Neural crest cell (in vitro differentiated cells): ENCODE data around the gene TNIK. TPM values are rescaled to one million over a fixed set of nuclear protein-coding genes. Genes with fewer than 3 reads are reported as not detected.

Source experiments
- DNase-seq: peaks from one replicate; pipeline ENCODE4 v3.0.0; 2021; ENCODE audit warnings: low read depth, mixed read lengths, low spot score
- H3K27ac Mint-ChIP-seq: one replicate; pipeline ENCODE4 v1.8.0; 2021; ENCODE audit warnings: mild to moderate bottlenecking, mixed read lengths; ENCODE audit not compliant: unreplicated experiment
- H3K27me3 Mint-ChIP-seq: 2 replicates; pipeline ENCODE4 v1.8.0; 2021; ENCODE audit warnings: low read depth, mild to moderate bottlenecking, mixed read lengths
- H3K36me3 Mint-ChIP-seq: 2 replicates; pipeline ENCODE4 v1.8.0; 2021; ENCODE audit warnings: low read depth, mild to moderate bottlenecking, mixed read lengths
- H3K4me1 Mint-ChIP-seq: 2 replicates; pipeline ENCODE4 v1.8.0; 2021; ENCODE audit warnings: mixed read lengths
- H3K4me3 Mint-ChIP-seq: one replicate; pipeline ENCODE4 v1.8.0; 2021; ENCODE audit warnings: mild to moderate bottlenecking, mixed read lengths
- H3K9me3 Mint-ChIP-seq: 2 replicates; pipeline ENCODE4 v1.8.0; 2021; ENCODE audit warnings: mixed read lengths
- total RNA-seq: library from RNA; stranded (reverse); gene quantifications from 2 replicates; pipeline ENCODE4 v1.2.1, GENCODE V29; 2021
- TF ChIP-seq, protein P1 (sequence below): fragments of 200-600 bp; sonication (generic); conservative IDR thresholded peaks from 2 replicates; pipeline ENCODE4 v1.5.0; 2021; ENCODE audit warnings: antibody characterized with exemption, mild to moderate bottlenecking

The TNIK gene
- total RNA-seq, 1 donor from 2014 or later, result 32.3 TPM

DNA sequence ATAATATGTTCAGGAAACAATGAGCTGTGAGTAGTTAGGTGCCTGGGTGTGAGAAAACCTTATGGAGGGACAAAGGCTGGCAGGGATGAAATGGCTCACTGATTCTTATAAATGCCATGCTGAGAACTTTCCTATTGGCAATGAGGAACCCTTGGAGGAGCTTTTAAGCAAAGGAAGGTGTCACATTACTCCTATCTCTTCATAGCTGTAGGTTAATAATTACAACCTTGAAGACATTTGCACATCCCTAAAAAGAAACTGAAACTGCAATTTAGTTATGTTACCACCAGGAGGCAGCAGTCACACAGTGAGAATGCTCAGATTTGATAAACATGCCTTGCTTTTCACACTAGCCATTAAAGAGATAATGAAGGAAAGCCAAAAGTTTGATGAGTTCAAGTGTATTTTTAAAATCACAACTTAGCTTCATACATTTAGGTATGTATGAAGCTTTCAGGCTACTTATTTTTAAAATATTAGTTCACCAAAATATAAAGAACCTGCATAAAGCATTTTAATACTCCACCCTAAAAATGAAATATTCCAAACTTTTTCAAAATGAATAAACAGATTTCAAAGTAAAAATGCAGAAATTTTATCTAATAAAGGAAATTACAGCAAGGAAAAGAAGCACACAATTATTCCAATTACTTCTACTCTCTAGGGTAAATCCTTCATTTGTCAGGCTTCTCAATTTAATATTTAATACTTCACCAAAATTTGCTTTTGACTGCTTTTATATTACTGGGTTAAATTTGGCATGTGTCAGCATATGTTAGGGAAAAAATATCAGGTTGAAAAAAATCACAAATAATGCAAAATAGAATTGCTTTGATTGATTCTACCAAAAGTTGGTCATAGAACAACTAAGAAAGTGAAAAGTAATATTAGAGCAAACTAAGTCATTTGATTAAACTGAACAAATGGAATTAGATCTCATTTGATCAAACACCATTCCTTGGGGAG, 296.8 kb downstream of the TNIK start:
- Mint-ChIP-seq H3K36me3 (peaks cover 50% of the 10 kb centered on the region), H3K4me1 (peaks cover 47% of the 10 kb centered on the region), H3K9me3 (peaks cover 10% of the 10 kb centered on the region), H3K27ac (no peak overlapping the region), H3K4me3 (no peak overlapping the region), H3K27me3 (no peaks in the 10 kb centered on the region)
- TF ChIP-seq, protein P1, sequence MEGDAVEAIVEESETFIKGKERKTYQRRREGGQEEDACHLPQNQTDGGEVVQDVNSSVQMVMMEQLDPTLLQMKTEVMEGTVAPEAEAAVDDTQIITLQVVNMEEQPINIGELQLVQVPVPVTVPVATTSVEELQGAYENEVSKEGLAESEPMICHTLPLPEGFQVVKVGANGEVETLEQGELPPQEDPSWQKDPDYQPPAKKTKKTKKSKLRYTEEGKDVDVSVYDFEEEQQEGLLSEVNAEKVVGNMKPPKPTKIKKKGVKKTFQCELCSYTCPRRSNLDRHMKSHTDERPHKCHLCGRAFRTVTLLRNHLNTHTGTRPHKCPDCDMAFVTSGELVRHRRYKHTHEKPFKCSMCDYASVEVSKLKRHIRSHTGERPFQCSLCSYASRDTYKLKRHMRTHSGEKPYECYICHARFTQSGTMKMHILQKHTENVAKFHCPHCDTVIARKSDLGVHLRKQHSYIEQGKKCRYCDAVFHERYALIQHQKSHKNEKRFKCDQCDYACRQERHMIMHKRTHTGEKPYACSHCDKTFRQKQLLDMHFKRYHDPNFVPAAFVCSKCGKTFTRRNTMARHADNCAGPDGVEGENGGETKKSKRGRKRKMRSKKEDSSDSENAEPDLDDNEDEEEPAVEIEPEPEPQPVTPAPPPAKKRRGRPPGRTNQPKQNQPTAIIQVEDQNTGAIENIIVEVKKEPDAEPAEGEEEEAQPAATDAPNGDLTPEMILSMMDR, result peak; percentile 72
- DNase-seq, result no peak

DNA sequence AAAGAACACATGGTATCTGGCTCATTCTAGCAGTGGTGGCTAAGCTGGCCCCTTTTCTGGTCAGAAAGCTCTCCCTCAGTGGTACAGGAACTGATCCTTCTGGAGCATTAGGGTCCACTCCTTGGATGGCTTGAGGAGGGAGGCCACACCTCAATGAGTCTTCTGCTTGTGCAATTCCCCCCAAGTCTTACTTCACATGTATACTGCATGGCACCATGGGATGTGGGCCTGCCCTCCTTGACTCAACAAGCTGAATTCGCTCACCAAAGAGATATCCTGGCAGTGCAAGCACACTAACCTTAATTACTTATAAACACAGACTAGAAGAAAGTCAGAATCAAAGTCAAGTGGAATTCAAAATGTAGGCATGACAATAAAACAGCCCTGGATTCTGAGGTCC, 299.9 kb downstream of the TNIK start:
- no peak overlapping the region for H3K27ac Mint-ChIP-seq
- H3K36me3 Mint-ChIP-seq, result peaks cover 42% of the 10 kb centered on the region
- no peak overlapping the region for H3K4me3 Mint-ChIP-seq
- TF ChIP-seq, protein P1, result no peak
- DNase-seq, result no peak
- H3K4me1 Mint-ChIP-seq, result peaks cover 31% of the 10 kb centered on the region
- H3K9me3 Mint-ChIP-seq, result peaks cover 10% of the 10 kb centered on the region
- no peaks in the 10 kb centered on the region for H3K27me3 Mint-ChIP-seq

DNA sequence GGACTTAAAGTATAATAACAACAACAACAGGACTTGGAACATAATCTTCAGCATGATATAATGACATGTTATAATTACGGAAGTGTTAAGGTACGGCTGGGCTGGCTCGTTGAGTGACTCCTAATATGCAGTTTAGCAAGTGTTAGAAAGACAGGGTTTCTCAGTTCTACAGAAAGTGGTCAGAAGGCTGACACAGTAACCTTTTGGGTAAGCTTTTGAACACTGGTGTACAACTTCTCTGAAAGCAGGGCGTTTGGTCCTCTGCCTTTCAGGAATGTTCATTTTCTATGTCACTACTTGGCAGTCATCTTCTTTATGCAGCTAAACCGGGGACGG, 300.4 kb downstream of the TNIK start:
- H3K36me3 Mint-ChIP-seq, result peaks cover 42% of the 10 kb centered on the region
- no peaks in the 10 kb centered on the region for H3K27me3 Mint-ChIP-seq
- peaks cover 10% of the 10 kb centered on the region for H3K9me3 Mint-ChIP-seq
- peaks cover 29% of the 10 kb centered on the region for H3K4me1 Mint-ChIP-seq
- DNase-seq, result no peak
- H3K4me3 Mint-ChIP-seq, result no peak overlapping the region
- TF ChIP-seq, protein P1, result no peak
- no peak overlapping the region for H3K27ac Mint-ChIP-seq

DNA sequence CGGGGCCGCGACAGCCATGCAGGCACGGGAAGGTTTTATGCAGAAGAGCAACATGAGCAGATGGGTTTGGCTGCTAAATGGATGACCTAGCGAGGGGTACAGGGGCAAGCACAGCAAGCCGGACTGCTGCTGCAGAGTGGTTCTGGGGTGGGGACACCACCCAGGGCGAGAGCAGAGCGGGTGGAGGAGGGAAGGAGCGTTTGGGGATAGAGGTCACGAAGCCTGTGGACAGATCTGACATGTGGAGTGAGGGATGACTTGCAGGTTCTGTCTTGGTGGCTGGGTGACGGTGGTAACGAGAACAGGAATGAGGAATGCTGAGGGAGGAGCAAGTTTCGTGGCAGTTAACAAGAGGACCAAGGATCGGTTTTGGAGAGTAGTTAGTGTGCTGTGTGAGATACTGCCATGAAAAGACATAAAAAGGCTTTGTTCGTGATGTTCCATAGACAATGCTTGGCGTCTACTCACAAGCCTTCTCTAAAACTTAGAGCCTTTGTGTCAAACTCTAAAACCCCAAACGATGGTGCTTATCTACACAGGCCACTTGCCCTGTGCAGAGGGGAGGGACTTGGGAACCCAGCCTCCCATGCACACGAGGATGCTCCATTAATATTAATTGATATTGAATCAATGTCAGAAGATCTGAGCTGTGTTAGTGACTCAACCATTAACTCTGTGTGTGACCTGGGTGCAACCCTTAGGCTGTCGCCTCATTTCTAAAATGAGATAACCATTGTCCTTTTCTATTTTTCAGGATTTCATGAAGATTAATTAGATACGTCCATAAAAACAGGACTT, 301.0 kb downstream of the TNIK start:
- TF ChIP-seq, protein P1, result no peak
- H3K4me1 Mint-ChIP-seq, result peaks cover 29% of the 10 kb centered on the region
- peak overlapping the region; percentile 23 for H3K27ac Mint-ChIP-seq
- H3K27me3 Mint-ChIP-seq, result no peaks in the 10 kb centered on the region
- H3K36me3 Mint-ChIP-seq, result peaks cover 41% of the 10 kb centered on the region
- no peak for DNase-seq
- H3K4me3 Mint-ChIP-seq, result no peak overlapping the region
- peaks cover 10% of the 10 kb centered on the region for H3K9me3 Mint-ChIP-seq

DNA sequence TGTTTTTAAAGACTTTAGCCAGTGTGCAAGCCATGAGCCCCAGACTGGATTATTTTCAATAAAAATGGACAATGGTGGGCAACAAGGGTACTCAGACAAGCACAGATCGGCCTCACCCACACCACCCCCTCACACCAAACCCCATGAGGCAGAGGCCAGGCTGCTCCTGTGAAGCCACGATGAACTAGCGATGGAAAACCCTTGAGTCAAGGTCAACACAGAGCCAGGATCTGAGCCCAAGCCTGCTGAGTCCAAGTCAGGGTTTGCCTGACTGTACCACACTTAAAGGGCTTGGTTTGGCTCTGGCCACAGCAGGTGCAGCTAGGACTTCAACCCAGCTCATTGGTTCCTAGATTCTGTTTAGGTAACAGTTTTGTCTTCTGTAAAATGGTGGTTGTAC, 302.2 kb downstream of the TNIK start:
- Mint-ChIP-seq H3K4me3 (no peak overlapping the region), H3K9me3 (peaks cover 7% of the 10 kb centered on the region), H3K36me3 (peaks cover 41% of the 10 kb centered on the region), H3K27me3 (no peaks in the 10 kb centered on the region), H3K27ac (no peak overlapping the region), H3K4me1 (peaks cover 33% of the 10 kb centered on the region)
- no peak for DNase-seq
- TF ChIP-seq, protein P1, result no peak
